ENCODE measurements around the gene SMPD2. TPM values are rescaled to one million over a fixed set of nuclear protein-coding genes. Genes with fewer than 3 reads are reported as not detected.

SMPD2 gene
- total and polyA plus RNA-seq, 9 donors, result 4.3 to 6.7 (median 5.4) TPM

GRCh38 chr6:109484122-109484521, 43.6 kb downstream of the SMPD2 start:
- H3K4me1 ChIP-seq (ENCODE audit: control insufficient read depth, insufficient read depth, low read length), result peaks cover 18% of the 10 kb centered on the region
- DNase-seq, result peak; percentile 72
- H3K4me3 ChIP-seq (ENCODE audit: low read length), result no peak overlapping the region
- 41% methylated on average over 2 of the region's 3 CpGs for WGBS (ENCODE audit: insufficient coverage)
- no peaks in the 10 kb centered on the region for H3K9me3 ChIP-seq (replicated peaks; ENCODE audit: control insufficient read depth, low read depth, low read length)
- peak overlapping the region; percentile 64 for H3K27ac ChIP-seq (ENCODE audit: low read length)
- H3K36me3 ChIP-seq (ENCODE audit: control insufficient read depth, insufficient read depth, low read length), result peaks cover 19% of the 10 kb centered on the region
- no peaks in the 10 kb centered on the region for H3K27me3 ChIP-seq (ENCODE audit: control insufficient read depth, insufficient read depth, low read length)

- Histone ChIP-seq H3K4me1 (ENCODE audit: control insufficient read depth, insufficient read depth, low read length) (peaks cover 18% of the 10 kb centered on the region), H3K36me3 (ENCODE audit: control insufficient read depth, insufficient read depth, low read length) (peaks cover 11% of the 10 kb centered on the region), H3K4me3 (ENCODE audit: low read length) (no peak overlapping the region), H3K9me3 (replicated peaks; ENCODE audit: control insufficient read depth, low read depth, low read length) (no peaks in the 10 kb centered on the region), H3K27me3 (ENCODE audit: control insufficient read depth, insufficient read depth, low read length) (no peaks in the 10 kb centered on the region), H3K27ac (ENCODE audit: low read length) (peak overlapping the region; percentile 32)
- no CpG with 5 or more reads among the region's 3 CpGs for WGBS (ENCODE audit: insufficient coverage)
- DNase-seq, result peak; percentile 43
These were observed 44.9 kb downstream of the SMPD2 start for GRCh38 chr6:109485266-109485935.

GRCh38 chr6:109486068-109486467, 45.5 kb downstream of the SMPD2 start:
- no peak overlapping the region for H3K27ac ChIP-seq (ENCODE audit: low read length)
- H3K36me3 ChIP-seq (ENCODE audit: control insufficient read depth, insufficient read depth, low read length), result peaks cover 7% of the 10 kb centered on the region
- DNase-seq, result no peak
- no peaks in the 10 kb centered on the region for H3K27me3 ChIP-seq (ENCODE audit: control insufficient read depth, insufficient read depth, low read length)
- H3K4me1 ChIP-seq (ENCODE audit: control insufficient read depth, insufficient read depth, low read length), result peaks cover 17% of the 10 kb centered on the region
- H3K4me3 ChIP-seq (ENCODE audit: low read length), result no peak overlapping the region
- H3K9me3 ChIP-seq (replicated peaks; ENCODE audit: control insufficient read depth, low read depth, low read length), result no peaks in the 10 kb centered on the region
- WGBS (ENCODE audit: insufficient coverage), result no CpG with 5 or more reads among the region's 1 CpG

GRCh38 chr6:109488001-109488400, 47.5 kb downstream of the SMPD2 start:
- peaks cover 17% of the 10 kb centered on the region for H3K4me1 ChIP-seq (ENCODE audit: control insufficient read depth, insufficient read depth, low read length)

GRCh38 chr6:109490713-109491112, 50.2 kb downstream of the SMPD2 start:
- Histone ChIP-seq H3K4me1 (ENCODE audit: control insufficient read depth, insufficient read depth, low read length) (peaks cover 9% of the 10 kb centered on the region), H3K27me3 (ENCODE audit: control insufficient read depth, insufficient read depth, low read length) (no peaks in the 10 kb centered on the region), H3K9me3 (replicated peaks; ENCODE audit: control insufficient read depth, low read depth, low read length) (no peaks in the 10 kb centered on the region), H3K27ac (ENCODE audit: low read length) (no peak overlapping the region), H3K4me3 (ENCODE audit: low read length) (no peak overlapping the region), H3K36me3 (ENCODE audit: control insufficient read depth, insufficient read depth, low read length) (no peaks in the 10 kb centered on the region)
- no CpG with 5 or more reads among the region's 2 CpGs for WGBS (ENCODE audit: insufficient coverage)
- no peak for DNase-seq

More at GRCh38 chr6:109488001-109488400, 47.5 kb downstream of the SMPD2 start:
- peak; percentile 42 for DNase-seq
- no peaks in the 10 kb centered on the region for H3K27me3 ChIP-seq (ENCODE audit: control insufficient read depth, insufficient read depth, low read length)
- no peaks in the 10 kb centered on the region for H3K9me3 ChIP-seq (replicated peaks; ENCODE audit: control insufficient read depth, low read depth, low read length)
- H3K27ac ChIP-seq (ENCODE audit: low read length), result no peak overlapping the region
- H3K4me3 ChIP-seq (ENCODE audit: low read length), result no peak overlapping the region
- no peaks in the 10 kb centered on the region for H3K36me3 ChIP-seq (ENCODE audit: control insufficient read depth, insufficient read depth, low read length)

GRCh38 chr6:109491207-109491938, 50.8 kb downstream of the SMPD2 start:
- Histone ChIP-seq H3K4me1 (ENCODE audit: control insufficient read depth, insufficient read depth, low read length) (peaks cover 13% of the 10 kb centered on the region), H3K9me3 (replicated peaks; ENCODE audit: control insufficient read depth, low read depth, low read length) (no peaks in the 10 kb centered on the region), H3K36me3 (ENCODE audit: control insufficient read depth, insufficient read depth, low read length) (no peaks in the 10 kb centered on the region), H3K27ac (ENCODE audit: low read length) (no peak overlapping the region), H3K27me3 (ENCODE audit: control insufficient read depth, insufficient read depth, low read length) (no peaks in the 10 kb centered on the region), H3K4me3 (ENCODE audit: low read length) (no peak overlapping the region)
- WGBS (ENCODE audit: insufficient coverage), result 17% methylated on average over 1 of the region's 5 CpGs
- peak; percentile 31 for DNase-seq

Other genes starting within 250 kb of the SMPD2 start
- 238 TPM for gene CD164, start 58.3 kb upstream of the SMPD2 start, total RNA-seq
- gene CD164, start 58.3 kb upstream of the SMPD2 start, polyA plus RNA-seq (ENCODE audit: insufficient read depth in 1 of 8, insufficient read length in 8 of 8, low replicate concordance in 1 of 8), result 100 to 1,000 TPM; 165 to 327 (median 247) TPM
- gene PPIL6, start 96 bp upstream of the SMPD2 start, total RNA-seq, result 5.9 TPM
- gene PPIL6, start 96 bp upstream of the SMPD2 start, polyA plus RNA-seq (ENCODE audit: insufficient read depth in 1 of 8, insufficient read length in 8 of 8, low replicate concordance in 1 of 8), result 1 to 10 TPM; 4.9 to 7.4 (median 6.7) TPM
- 36.9 TPM for gene MICAL1, start 15.0 kb downstream of the SMPD2 start, total RNA-seq
- gene MICAL1, start 15.0 kb downstream of the SMPD2 start, polyA plus RNA-seq (ENCODE audit: insufficient read depth in 1 of 8, insufficient read length in 8 of 8, low replicate concordance in 1 of 8), result 10 to 100 TPM; 49.9 to 91.1 (median 64.7) TPM
- gene ZBTB24, start 42.5 kb downstream of the SMPD2 start, total RNA-seq, result 5.2 TPM
- 1 to 10 TPM; 4.4 to 6.2 (median 4.8) TPM for gene ZBTB24, start 42.5 kb downstream of the SMPD2 start, polyA plus RNA-seq (ENCODE audit: insufficient read depth in 1 of 8, insufficient read length in 8 of 8, low replicate concordance in 1 of 8)